ENCODE data around the gene SIPA1.

The SIPA1 gene

DNA sequence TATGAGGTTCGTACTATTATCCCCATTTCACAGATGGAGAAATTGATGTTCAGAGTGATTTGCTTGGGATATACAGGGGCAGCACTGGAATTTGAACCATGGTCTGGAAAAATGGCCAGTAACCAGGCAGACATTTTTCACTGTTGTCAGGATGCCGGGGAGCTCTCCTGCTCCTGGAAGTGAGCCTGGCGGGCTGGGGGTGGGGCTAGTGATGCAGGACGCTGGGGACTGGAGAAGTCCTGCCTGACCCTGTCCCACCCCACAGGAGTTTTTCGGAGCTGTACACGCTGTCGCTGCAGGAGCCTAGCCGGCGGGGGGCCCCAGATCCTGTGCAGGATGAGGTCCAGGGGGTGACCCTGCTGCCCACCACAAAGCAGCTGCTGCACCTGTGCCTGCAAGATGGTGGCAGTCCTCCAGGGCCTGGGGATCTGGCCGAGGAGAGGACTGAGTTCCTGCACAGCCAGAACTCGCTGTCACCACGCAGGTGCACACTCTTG lies 11.1 kb downstream of the SIPA1 start:
- Histone ChIP-seq H3K27me3 (ENCODE audit: control insufficient read depth, insufficient read depth, low read length) (no peaks in the 10 kb centered on the region), H3K36me3 (ENCODE audit: control insufficient read depth, insufficient read depth, low read length) (peaks cover 21% of the 10 kb centered on the region), H3K4me3 (ENCODE audit: low read depth, low read length) (no peak overlapping the region), H3K27ac (ENCODE audit: low read depth, low read length) (no peak overlapping the region), H3K9ac (ENCODE audit: low read depth, low read length) (no peak overlapping the region), H3K4me1 (ENCODE audit: control insufficient read depth, insufficient read depth, low read length) (peaks cover 6% of the 10 kb centered on the region), H3K9me3 (ENCODE audit: control insufficient read depth, insufficient read depth, low read length) (no peaks in the 10 kb centered on the region)

DNA sequence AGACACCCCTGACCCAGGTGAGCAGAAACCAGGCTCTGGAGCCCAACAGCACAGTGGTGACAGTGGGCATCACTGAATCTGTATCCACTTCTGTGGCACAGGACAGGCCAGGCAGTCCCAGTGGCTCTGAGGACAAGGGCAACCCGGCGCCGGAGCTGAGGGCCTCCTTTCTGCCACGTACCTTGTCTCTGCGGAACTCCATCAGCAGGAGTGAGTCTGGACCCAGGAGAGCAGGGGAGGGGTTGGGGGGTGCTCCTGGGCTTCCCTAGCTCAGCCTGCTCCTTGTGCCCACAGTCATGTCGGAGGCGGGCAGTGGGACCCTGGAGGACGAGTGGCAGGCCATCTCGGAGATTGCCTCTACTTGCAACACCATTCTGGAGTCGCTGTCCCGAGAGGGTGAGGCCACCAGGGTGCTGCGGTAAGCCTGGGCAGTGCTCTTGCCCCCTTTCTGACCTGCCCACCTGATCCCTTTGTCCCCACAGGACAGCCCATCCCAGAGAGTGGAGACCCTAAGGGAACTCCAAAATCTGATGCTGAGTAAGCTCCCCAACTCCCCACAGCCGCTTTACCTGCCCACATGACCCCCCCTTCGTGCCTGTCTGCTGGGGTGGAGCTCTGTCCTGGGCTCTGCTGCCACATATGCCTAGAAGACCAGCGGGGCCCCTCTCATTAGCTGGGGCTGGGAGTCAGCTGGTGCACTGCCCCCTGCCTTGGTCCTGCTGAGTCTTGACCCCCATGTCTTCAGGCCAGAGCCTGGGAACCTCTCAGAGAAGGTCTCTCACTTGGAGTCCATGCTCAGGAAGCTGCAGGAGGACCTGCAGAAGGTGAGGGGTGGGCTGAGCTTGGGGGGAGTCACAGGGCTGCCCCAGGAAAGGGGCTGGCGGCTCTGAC lies 12.0 kb downstream of the SIPA1 start:
- H3K9ac ChIP-seq (ENCODE audit: low read depth, low read length) = no peak overlapping the region
- peak overlapping the region; percentile 1 for H3K27ac ChIP-seq (ENCODE audit: low read depth, low read length)
- no peaks in the 10 kb centered on the region for H3K27me3 ChIP-seq (ENCODE audit: control insufficient read depth, insufficient read depth, low read length)
- no peaks in the 10 kb centered on the region for H3K9me3 ChIP-seq (ENCODE audit: control insufficient read depth, insufficient read depth, low read length)
- peaks cover 6% of the 10 kb centered on the region for H3K4me1 ChIP-seq (ENCODE audit: control insufficient read depth, insufficient read depth, low read length)
- peaks cover 27% of the 10 kb centered on the region for H3K36me3 ChIP-seq (ENCODE audit: control insufficient read depth, insufficient read depth, low read length)
- no peak overlapping the region for H3K4me3 ChIP-seq (ENCODE audit: low read depth, low read length)

DNA sequence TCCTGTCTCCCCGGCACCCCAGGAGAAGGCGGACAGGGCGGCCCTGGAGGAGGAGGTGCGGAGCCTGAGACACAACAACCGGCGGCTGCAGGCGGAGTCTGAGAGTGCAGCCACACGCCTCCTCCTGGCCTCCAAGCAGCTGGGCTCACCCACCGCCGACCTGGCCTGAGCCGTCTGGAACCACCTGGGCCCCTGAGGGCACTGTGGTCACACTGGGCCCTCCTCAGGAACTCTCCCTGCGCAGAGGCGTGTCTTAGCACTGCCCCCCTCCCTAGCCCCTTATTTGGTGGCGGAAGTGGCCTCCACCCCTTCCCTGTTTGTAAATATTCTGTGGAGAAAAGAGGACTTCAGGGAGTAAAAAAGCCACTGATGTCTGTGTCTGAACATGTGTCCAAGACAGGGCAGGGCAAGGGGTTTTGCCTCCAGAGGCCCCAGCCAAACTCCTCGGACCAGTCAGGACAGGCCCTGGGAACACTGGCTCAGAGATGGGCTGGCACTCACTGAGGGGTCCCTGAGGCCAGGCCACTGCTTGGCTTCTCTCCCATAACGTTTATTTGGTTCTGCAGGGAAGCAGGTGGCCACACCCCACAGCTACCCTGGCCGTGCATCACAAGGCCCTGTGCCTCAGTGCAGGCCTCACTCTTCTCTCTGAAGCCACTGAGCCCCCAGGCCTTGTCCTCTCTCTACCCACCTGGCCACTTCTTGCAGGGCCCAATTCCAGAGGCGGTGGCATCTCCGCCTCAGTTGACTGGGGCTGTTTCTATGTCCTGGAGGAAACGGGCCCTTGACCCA lies 12.8 kb downstream of the SIPA1 start:
- H3K4me1 ChIP-seq (ENCODE audit: control insufficient read depth, insufficient read depth, low read length) = peaks cover 6% of the 10 kb centered on the region
- H3K36me3 ChIP-seq (ENCODE audit: control insufficient read depth, insufficient read depth, low read length) = peaks cover 35% of the 10 kb centered on the region
- H3K4me3 ChIP-seq (ENCODE audit: low read depth, low read length) = no peak overlapping the region
- no peak overlapping the region for H3K27ac ChIP-seq (ENCODE audit: low read depth, low read length)
- no peaks in the 10 kb centered on the region for H3K9me3 ChIP-seq (ENCODE audit: control insufficient read depth, insufficient read depth, low read length)
- H3K27me3 ChIP-seq (ENCODE audit: control insufficient read depth, insufficient read depth, low read length) = no peaks in the 10 kb centered on the region
- H3K9ac ChIP-seq (ENCODE audit: low read depth, low read length) = no peak overlapping the region

DNA sequence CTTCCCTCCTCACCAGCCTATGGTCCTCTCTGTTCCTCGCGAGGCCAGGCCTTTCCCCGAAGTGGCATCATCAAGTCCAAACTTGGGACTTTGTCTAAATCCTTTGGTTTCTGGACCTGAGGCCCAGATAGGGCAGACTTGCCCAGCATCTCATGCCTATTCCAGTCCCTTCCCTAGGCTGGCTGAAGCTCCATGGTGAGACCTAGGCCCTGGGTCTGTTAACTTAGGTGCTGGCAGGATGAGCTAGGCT lies 13.4 kb downstream of the SIPA1 start:
- Histone ChIP-seq H3K27ac (ENCODE audit: low read depth, low read length) (no peak overlapping the region), H3K9me3 (ENCODE audit: control insufficient read depth, insufficient read depth, low read length) (no peaks in the 10 kb centered on the region), H3K4me3 (ENCODE audit: low read depth, low read length) (no peak overlapping the region), H3K27me3 (ENCODE audit: control insufficient read depth, insufficient read depth, low read length) (no peaks in the 10 kb centered on the region), H3K36me3 (ENCODE audit: control insufficient read depth, insufficient read depth, low read length) (peaks cover 41% of the 10 kb centered on the region), H3K9ac (ENCODE audit: low read depth, low read length) (no peak overlapping the region), H3K4me1 (ENCODE audit: control insufficient read depth, insufficient read depth, low read length) (peaks cover 6% of the 10 kb centered on the region)

DNA sequence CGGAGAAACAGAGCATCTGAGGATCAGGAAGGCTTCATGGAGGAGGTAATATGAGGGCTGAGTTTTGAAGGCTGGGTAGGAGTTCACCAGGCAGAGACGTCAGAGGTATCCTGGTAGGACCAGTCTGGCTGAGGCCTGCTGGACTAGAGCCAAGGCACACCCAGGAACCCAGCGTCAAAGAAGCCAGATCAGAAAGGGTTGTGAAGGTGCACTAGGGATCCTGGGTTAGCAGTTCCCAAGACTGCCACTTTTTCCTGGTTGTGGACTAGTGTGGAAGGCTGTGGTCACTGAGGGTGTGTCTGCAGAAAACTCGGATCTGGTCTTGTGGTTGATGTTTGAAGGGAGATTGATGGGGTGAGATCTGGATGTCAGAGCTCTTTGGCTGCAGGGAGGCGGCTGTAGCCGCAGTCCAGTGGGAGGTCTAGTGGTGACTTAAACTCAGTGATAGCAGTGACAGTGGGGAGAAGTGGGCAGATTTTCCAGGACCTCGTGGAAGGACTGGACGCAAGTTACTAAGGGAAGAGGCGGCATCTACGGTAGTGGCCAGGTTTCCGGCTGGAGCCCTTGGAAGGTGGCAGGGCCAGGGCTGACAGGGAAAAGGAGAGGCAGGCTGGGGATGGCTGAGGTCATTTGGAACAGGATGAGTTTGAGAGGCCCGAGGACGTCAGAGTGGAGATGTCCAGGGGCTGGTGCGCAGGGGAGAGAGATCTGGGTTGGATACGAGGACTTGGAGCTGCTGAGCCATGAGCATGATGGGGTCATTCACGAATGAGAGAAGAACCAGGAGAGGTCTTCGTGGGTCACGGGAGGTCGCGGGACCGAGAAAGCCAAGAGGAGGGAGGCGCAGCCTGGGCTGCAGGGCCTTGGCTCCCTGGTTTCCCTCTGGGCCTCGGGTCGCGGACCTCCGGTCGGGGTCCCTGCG lies 13.9 kb downstream of the SIPA1 start:
- Histone ChIP-seq H3K36me3 (ENCODE audit: control insufficient read depth, insufficient read depth, low read length) (peaks cover 44% of the 10 kb centered on the region), H3K4me1 (ENCODE audit: control insufficient read depth, insufficient read depth, low read length) (peaks cover 6% of the 10 kb centered on the region), H3K27ac (ENCODE audit: low read depth, low read length) (peak overlapping the region; percentile 98), H3K4me3 (ENCODE audit: low read depth, low read length) (peak overlapping the region; percentile 71), H3K9me3 (ENCODE audit: control insufficient read depth, insufficient read depth, low read length) (no peaks in the 10 kb centered on the region), H3K9ac (ENCODE audit: low read depth, low read length) (peak overlapping the region; percentile 27; the same call in 1 of the 2 replicates), H3K27me3 (ENCODE audit: control insufficient read depth, insufficient read depth, low read length) (no peaks in the 10 kb centered on the region)

DNA sequence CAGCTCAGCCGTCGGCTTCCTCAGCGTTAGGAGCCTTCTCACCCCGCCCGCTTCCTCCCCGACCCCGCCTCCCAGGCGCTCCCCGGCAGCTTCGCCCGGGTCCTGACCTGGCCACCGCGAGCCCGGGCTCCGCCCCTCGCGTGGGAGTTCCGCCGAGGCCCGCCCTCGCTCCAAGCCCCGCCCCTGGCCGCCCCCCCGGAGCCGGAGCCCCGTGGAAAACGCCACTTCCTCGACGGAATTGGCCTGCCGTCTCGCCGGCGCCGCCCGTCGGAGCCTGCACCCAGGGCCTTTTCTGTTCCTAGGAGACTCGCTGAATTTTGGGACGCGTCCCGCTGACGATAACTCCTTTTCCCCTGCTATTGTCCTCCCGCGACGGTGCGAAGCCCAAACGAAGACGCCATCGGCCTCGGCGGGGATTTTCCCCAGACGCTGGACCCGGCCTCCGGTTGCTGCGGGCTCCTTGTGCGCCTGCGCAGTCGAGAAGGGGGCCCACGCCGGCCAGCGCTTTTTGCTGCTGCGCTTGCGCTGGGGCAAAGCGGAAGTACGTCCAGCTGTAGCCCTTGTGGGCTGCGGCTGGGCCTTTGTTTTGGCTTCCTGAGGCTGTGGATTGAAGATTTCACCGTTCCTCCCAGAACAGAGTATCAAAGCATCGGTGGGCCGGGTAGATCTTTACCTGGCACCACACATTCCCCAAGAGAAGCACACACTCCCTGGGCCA lies 14.8 kb downstream of the SIPA1 start:
- Histone ChIP-seq H3K27ac (ENCODE audit: low read depth, low read length) (peak overlapping the region; percentile 98), H3K4me1 (ENCODE audit: control insufficient read depth, insufficient read depth, low read length) (peaks cover 6% of the 10 kb centered on the region), H3K27me3 (ENCODE audit: control insufficient read depth, insufficient read depth, low read length) (no peaks in the 10 kb centered on the region), H3K4me3 (ENCODE audit: low read depth, low read length) (peak overlapping the region; percentile 71), H3K9ac (ENCODE audit: low read depth, low read length) (peak overlapping the region; percentile 84), H3K9me3 (ENCODE audit: control insufficient read depth, insufficient read depth, low read length) (no peaks in the 10 kb centered on the region), H3K36me3 (ENCODE audit: control insufficient read depth, insufficient read depth, low read length) (peaks cover 53% of the 10 kb centered on the region)

DNA sequence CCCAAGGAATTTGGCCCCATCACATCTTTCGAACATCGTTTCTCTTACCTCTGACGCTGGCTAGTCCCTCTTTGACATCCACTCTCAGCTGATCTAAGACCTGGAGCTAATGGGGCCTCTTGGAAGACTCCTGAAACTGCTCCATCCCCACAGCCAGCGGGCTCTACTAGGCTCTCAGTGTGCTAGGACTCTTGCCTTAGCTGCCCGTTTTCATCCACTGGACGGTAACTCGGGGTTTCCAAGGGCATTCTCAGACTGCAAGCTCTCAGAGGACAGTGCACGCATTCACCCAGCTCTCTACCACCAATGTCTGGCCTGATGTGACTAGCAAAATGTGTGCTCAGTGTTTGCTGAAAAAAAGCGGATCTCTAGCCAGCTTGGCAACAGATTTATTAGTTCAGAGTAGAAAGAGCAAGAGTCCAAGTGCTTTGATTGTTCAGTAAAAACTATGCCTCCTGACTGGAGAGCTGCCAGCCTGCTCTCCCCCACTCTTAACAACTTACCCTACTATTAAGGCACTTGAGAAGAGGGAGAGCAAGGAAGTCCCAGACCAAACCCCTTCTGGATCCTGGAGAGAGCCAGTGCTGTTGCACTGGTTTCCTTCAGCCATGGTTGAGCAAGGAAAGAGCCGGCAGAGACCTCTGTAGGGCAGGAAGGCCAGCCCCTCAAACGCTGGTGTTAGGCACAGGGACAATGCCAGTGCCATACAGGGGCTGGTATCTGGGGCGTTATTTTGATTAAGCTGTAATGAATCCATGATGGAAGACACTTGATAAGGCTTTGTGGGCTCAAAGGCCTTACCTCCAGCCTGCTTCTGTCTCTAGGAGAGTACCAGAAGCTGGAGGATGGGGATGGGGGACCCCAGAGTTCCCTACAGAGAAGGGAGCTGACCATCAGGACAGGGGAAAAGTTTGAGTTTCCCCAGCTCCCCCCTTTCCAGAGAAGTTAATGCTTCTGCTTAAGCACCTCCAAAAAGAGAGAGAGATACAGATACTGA lies 15.6 kb downstream of the SIPA1 start:
- Histone ChIP-seq H3K4me3 (ENCODE audit: low read depth, low read length) (peak overlapping the region; percentile 71), H3K4me1 (ENCODE audit: control insufficient read depth, insufficient read depth, low read length) (peaks cover 6% of the 10 kb centered on the region), H3K9ac (ENCODE audit: low read depth, low read length) (peak overlapping the region; percentile 84), H3K36me3 (ENCODE audit: control insufficient read depth, insufficient read depth, low read length) (peaks cover 61% of the 10 kb centered on the region), H3K27ac (ENCODE audit: low read depth, low read length) (peak overlapping the region; percentile 98), H3K9me3 (ENCODE audit: control insufficient read depth, insufficient read depth, low read length) (no peaks in the 10 kb centered on the region), H3K27me3 (ENCODE audit: control insufficient read depth, insufficient read depth, low read length) (no peaks in the 10 kb centered on the region)

DNA sequence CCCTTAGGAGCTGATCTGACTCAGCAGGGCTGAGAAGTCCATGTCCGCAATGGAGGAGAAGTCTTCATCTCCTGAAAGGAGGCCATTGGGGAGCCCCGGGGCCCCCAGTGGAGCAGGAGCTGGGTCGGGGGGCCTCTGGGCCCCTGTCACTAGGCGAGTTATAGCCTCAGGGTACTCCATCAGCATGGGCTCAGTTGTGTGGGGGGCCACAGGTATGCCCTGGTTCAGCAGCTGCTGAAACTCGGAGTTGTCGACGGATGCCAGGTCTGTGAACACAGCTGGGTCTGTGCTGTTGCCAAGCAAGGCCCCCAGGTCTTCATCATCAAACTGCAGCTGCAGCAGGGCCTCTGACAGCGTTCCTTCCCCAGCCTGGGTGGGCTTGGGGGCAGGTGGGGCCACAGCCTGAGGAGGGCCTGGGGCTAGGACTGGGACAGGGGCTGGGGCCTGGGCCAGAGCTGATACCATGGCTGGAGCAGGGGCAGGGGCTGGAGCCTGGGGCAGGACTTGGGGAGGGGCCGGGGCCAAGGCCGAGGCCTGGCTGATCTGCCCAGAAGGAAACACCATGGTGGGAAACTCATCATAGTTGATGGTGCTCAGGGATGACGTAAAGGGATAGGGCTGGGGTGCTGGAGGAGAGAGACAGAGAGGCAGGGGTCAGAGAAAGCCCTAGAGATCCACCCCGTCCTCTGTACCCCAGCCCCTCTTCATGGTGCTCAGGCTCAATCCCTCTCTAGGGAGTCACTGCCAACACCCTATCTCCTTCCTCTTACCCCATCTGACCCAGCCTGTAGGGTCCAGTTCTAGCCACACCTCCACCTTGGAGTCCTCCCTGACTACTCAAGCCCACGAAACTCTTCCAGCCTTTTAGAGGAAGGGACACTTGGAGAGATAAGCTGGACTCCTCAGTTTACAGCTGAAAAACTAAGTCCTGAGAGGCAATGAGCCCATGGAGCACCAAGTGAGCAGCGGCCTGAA lies 16.8 kb downstream of the SIPA1 start:
- Histone ChIP-seq H3K36me3 (ENCODE audit: control insufficient read depth, insufficient read depth, low read length) (peaks cover 72% of the 10 kb centered on the region), H3K27ac (ENCODE audit: low read depth, low read length) (no peak overlapping the region)

More for the DNA sequence above, 16.8 kb downstream of the SIPA1 start:
- H3K27me3 ChIP-seq (ENCODE audit: control insufficient read depth, insufficient read depth, low read length) = no peaks in the 10 kb centered on the region
- no peak overlapping the region for H3K9ac ChIP-seq (ENCODE audit: low read depth, low read length)
- H3K4me3 ChIP-seq (ENCODE audit: low read depth, low read length) = no peak overlapping the region
- H3K9me3 ChIP-seq (ENCODE audit: control insufficient read depth, insufficient read depth, low read length) = no peaks in the 10 kb centered on the region
- H3K4me1 ChIP-seq (ENCODE audit: control insufficient read depth, insufficient read depth, low read length) = peaks cover 6% of the 10 kb centered on the region

Measured in HUES48 (cell line).